ENCODE data around the gene FAM81B.
"Not testable (repeated sequence)": the region's sequence is repeated elsewhere in the genome, so short reads cannot be mapped to it uniquely, and the experiment has no call there.

Gene FAM81B, protein sequence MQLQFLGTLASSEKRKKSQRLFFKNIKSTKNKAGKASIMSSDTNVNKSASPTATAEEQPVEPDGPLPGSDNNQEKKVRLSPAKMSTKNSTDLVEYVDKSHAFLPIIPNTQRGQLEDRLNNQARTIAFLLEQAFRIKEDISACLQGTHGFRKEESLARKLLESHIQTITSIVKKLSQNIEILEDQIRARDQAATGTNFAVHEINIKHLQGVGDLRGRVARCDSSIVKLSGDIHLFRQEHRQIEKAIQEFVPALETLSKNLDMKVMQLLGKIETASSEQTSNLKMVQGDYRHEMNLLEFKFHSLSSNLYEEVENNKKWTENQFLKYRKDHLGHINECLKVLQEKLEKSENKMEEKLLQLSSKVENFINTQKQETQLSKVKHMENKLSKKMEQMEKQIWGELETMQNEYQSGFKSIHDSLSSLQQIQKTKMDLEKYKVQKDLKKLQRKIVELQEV

DNA sequence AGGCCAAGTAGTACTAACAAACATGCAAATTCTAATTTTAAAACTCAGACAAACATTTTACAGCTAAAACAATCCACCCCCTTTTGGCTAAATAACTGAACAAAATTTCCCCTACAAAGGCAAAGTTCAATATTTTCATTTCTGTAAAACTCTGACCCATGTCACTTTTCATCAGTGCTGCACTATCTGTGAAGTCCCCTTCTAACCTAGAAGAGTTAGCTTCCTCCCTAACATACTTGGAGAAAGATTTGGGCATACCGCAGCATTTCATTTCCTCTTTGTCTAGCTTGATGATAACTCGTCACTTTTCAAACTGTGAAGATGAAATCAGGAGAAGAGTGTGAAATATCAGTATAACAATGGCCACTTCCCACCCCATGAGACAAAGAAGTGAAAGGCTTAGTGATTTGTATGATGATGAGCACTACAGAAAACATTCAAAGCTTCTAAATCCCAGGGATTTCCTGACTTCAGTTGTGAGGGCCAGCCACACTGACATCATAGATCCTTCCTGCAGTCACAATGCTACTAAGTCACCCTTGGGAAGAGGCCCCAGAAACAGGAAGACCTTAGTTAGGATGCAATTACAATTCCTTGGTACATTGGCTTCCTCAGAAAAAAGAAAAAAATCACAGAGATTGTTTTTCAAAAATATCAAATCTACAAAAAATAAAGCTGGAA lies at the start of gene FAM81B:
FAM81B (plus strand) TSS at position 555 of the 681 bp plus-strand sequence; CDS start at position 579, 24 bp downstream.
- H3K4me3 ChIP-seq (ENCODE audit: low read length) = no peak within 1 kb of the TSS
- TF ChIP-seq ZNF274 (IDR thresholded peaks at IDR 0.05; ENCODE audit: low read depth, low read length) = no peak

DNA sequence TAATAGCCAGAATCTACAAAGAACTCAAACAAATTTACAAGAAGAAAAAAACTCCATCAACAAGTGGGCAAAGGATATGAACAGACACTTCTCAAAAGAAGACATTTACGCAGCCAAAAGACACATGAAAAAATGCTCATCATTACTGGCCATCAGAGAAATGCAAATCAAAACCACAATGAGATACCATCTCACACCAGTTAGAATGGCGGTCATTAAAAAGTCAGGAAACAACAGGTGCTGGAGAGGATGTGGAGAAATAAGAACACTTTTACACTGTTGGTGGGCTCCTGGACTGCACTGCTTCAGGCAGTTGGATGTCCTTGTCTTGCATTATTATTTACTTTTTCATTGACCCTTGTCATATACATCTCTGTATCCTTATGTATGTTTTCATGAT lies 49.7 kb upstream of the FAM81B start:
- H3K4me3 ChIP-seq (ENCODE audit: low read length) = not testable (repeated sequence)

DNA sequence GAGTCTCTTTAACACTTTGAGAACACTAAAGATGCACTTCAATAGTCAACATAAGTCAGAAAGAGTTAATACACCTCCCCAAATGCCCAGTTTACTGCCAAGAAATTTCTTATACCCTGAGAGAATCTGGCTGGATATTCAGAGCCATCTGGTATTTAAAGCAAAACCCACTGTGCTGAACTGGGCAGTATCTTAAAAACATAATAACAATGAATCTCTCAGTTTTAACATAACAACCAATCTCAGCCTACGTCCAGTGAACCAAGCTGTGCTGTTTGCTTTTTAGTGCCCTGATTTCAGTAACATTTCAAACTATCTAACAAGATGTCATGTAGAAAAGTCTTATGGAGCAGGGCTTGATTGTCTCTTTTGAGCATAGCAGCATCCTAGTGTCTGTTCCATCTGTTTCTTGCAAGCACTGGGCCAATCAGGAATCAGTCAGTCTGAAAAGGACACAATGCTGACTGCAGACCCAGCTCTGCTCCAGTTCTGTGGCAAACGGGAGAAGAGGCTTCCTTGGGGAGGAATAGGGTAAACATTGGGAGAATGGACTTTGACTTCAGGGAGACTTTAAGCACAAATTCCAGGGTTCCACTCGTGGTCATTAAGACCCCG lies 43.6 kb upstream of the FAM81B start:
- no peak for TF ChIP-seq ZNF274 (IDR thresholded peaks at IDR 0.05; ENCODE audit: low read depth, low read length)

DNA sequence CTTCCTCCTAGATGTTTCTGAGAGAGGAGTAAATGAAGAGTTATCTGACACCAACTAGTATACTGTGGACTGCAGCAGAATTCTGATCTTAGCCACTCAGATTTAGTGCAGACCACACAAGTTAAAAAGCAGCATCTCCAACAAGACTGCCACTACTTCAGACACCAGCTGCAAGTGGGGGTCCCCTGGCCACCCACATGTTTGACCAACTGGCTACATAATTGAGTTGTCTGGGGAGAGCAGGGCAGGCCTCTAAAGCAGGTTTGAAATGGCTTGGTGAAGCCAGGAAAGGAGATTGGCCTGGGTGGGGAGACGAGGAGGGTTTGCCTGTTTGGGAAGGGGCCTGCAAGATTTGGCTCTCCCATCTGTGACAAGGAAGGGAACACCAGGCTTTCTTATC lies 40.5 kb upstream of the FAM81B start:
- TF ChIP-seq ZNF274 (IDR thresholded peaks at IDR 0.05; ENCODE audit: low read depth, low read length) = no peak
- no peak overlapping the region for H3K4me3 ChIP-seq (ENCODE audit: low read length)

More for the DNA sequence above, 43.6 kb upstream of the FAM81B start:
- no peak overlapping the region for H3K4me3 ChIP-seq (ENCODE audit: low read length)

DNA sequence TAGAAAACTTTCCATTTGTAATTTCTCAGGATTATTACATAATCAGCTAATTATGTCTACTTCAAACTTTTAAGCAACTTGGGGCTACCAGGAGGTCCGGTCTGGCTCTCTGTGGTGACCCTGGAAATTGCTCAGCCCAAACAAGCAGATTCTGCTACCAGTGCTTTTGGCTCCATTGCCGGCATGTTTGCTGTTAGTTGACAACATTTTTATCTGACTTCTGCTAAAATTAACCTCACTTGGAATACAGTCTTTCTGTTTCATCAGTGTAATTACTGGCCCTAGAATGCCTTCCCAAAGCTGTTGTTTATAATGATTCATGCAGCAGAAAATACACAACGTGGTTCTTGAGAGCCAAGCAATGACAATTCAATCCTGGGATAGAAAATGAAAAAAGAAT lies 38.5 kb upstream of the FAM81B start:
- TF ChIP-seq ZNF274 (IDR thresholded peaks at IDR 0.05; ENCODE audit: low read depth, low read length) = no peak

DNA sequence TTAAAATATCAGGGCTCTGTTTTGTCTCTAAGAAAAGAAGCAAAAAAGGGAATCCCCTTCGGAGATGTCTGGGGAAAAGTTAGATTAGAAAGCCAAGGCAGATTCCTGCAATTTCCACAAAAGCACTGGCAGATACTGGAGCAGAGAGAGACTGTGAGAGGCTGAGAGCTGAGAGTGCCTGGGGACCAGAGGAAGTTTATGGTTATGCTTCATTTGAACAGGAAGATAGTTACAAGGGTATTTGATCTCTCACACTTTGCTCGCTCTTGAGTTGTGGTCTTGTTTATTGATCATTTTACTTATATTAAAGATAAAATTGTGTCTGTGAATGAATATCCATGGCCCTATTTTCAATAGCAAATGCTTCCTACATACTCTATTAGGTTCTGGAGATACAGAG lies 32.8 kb upstream of the FAM81B start:
- no peak for TF ChIP-seq ZNF274 (IDR thresholded peaks at IDR 0.05; ENCODE audit: low read depth, low read length)
- no peak overlapping the region for H3K4me3 ChIP-seq (ENCODE audit: low read length)

More for the DNA sequence above, 38.5 kb upstream of the FAM81B start:
- H3K4me3 ChIP-seq (ENCODE audit: low read length) = no peak overlapping the region

DNA sequence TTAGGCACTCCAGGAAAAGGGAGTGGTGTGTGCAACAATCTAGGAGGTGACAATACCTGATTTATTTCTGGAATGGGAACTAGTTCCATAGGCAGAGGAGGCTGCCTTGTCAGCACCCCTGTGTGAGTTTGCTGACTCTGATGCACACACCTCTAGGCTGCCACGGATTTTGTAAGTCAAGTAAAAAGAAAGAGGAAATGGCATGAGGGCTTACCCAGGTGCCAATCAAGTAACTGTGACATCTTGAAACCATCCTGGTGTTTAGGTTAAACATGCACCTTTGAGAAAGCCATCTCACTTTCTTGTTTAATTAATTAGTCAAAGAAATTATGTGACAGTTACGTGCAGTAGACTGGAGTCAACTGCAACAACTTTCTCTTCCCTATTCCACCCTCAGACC lies 32.3 kb upstream of the FAM81B start:
- no peak overlapping the region for H3K4me3 ChIP-seq (ENCODE audit: low read length)
- TF ChIP-seq ZNF274 (IDR thresholded peaks at IDR 0.05; ENCODE audit: low read depth, low read length) = no peak

DNA sequence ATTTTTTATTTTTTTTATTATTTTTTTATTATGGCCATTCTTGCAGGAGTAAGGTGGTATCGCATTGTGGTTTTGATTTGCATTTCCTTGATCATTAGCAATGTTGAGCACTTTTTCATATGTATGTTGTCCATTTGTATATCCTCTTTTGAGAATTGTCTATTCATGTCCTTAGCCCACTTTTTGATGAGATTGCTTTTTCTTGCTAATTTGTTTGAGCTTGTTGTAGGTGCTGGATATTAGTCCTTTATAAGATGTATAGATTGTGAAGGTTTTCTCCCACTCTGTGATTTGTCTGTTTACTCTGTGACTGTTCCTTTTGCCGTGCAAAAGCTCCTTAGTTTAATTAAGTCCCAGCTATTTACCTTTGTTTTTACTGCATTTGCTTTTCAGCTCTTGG lies 30.5 kb upstream of the FAM81B start:
- not testable (repeated sequence) for H3K4me3 ChIP-seq (ENCODE audit: low read length)

DNA sequence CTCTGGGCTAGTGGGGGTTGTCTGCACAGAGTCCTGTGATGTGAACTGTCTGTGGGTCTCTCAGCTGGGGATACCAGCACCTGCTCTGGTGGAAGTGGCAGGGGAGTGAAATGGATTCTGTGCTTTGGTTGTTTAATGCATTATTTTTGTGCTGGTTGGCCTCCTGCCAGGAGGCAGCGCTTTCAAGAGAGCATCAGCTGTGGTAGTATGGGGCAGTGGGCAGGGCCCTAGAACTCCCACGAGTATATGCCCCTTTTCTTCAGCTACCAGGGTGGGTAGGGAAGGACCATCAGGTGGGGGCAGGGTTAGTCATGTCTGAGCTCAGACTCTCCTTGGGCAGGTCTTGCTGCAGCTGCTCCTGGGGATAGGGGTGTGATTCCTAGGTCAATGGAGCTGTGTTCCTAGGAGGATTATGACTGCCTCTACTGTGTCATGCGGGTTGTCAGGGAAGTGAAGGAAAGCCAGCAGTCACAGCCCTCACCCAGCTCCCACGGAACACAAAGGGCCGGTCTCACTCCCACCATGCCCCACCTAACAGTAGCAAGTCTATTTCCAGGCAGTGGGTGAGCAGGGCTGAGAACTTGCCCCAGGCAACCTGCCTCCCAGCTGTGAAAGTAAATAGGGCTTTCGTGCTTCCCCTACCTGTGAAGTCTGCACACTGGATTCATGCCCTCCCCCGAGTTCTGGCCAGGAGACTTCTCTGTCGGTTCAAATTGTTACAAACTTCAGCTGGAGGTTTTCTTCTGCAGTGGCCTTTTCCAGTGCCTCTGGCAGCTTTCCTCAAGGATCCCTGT lies 25.7 kb upstream of the FAM81B start:
- no peak for TF ChIP-seq ZNF274 (IDR thresholded peaks at IDR 0.05; ENCODE audit: low read depth, low read length)
- no peak overlapping the region for H3K4me3 ChIP-seq (ENCODE audit: low read length)

DNA sequence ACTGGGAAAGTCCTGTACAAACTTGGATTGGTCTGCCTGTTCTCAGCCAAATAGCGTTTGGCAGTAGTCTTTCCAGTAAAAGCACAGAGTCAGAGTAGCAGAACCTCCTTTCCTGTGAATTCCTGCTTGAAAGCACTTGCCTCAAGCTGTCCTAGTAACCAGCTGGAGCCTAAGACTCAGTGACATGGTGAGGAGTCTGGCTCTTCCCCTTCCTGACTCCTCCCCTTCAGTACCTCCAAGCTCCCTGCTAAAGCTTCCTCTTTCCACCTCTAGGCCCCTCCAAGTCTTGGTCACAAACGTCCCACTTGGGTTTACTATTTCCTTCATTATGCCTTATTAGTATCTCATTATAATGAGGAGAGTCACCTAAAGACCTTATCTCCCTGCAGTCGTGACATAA lies 21.4 kb upstream of the FAM81B start:
- H3K4me3 ChIP-seq (ENCODE audit: low read length) = no peak overlapping the region
- no peak for TF ChIP-seq ZNF274 (IDR thresholded peaks at IDR 0.05; ENCODE audit: low read depth, low read length)

DNA sequence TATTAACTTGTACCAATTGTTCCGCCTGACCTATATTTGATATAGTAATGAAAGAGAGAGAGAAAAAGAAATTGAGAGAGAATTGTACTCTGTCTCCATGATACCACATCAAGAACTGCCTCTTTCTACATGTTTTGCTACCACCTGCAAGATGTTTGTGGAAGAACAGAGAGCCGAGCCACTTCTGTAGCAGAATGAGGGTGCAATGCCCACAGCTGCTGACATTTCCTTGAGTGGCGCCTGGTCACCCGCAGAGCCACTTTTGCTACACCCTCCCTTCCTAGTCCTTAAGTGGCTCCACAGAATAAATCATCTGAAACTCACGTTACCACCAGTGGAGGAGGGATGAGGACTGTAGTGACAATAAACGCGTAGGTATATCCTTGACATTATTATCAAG lies 17.1 kb upstream of the FAM81B start:
- no peak for TF ChIP-seq ZNF274 (IDR thresholded peaks at IDR 0.05; ENCODE audit: low read depth, low read length)
- H3K4me3 ChIP-seq (ENCODE audit: low read length) = no peak overlapping the region

DNA sequence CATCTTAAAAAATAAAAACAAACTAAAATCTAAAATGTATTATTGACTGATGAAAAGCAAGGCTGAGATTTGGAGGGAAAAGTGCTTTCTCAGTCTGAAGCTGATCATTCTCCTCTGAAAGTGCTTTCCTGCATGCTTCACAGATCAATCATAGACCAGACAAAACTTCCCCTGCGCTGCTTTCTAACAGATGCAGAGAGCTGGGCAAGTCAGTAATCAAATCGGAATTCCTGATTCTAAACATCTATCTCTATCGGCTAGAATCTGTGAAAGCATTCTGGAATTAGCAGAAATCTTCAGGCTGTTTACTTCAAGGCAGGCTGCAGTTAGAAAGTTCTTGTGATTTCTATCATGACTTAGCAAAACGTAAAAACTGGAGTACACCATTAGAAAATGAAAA lies 15.6 kb upstream of the FAM81B start:
- no peak overlapping the region for H3K4me3 ChIP-seq (ENCODE audit: low read length)
- no peak for TF ChIP-seq ZNF274 (IDR thresholded peaks at IDR 0.05; ENCODE audit: low read depth, low read length)

DNA sequence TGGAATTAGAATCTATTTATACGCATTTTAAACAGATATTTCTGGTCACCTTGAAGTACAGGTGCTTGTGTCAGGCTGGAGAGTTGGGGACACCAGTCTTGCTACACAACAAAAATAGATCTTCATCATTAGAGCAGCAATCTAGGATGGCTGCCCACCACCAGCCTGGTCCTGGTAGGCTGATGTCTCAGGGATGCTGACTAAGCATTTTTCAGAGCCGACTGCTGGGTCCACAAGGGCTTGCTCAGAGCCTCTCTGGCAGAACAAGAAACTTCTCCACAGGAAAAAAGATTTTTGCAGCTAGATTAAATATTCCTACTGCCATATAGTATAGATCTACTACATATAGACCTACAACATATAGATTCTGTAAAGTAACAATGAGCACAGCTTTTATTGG lies 12.0 kb upstream of the FAM81B start:
- H3K4me3 ChIP-seq (ENCODE audit: low read length) = no peak overlapping the region
- TF ChIP-seq ZNF274 (IDR thresholded peaks at IDR 0.05; ENCODE audit: low read depth, low read length) = no peak

DNA sequence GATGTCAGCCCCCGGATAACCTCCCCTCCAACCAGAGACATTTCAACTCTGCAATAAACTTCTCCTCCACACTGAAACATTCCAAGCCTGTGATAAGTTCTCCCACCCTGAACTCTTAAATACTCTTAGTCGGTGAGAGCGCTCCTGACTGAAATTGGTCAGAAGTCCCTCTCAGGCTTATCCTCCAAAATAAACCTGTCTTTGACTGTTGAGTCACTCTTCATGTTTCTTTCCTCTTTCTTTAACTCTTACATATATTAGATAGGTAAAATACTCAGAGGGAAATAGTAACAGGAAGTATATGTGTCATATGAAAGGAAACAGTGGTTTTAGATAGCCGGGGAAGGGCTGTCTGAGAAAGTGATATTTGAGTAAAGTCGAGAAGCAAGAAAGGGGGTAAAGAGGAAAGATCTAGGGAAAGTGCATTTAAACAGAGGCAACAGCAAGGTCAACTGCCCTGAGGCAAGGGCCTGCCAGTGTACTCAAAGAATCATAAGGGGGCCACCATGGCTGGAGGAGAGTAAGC lies 11.0 kb upstream of the FAM81B start:
- TF ChIP-seq ZNF274 (IDR thresholded peaks at IDR 0.05; ENCODE audit: low read depth, low read length) = no peak
- no peak overlapping the region for H3K4me3 ChIP-seq (ENCODE audit: low read length)

All from GM08714 (cell line).